Activated CD4-positive, alpha-beta T cell treated with anti-CD3 and anti-CD28 coated beads for 1 hour (primary cell): Measurements from ENCODE around the gene PDIK1L.
"Not testable (repeated sequence)": the region's sequence is repeated elsewhere in the genome, so short reads cannot be mapped to it uniquely, and the experiment has no call there.

Experiments used
- DNase-seq: peaks from one replicate; pipeline ENCODE4 v3.0.0-alpha.2; 2020

PDIK1L gene

GRCh38 chr1:26092422-26092821 is 19.2 kb upstream of the PDIK1L start:
- DNase-seq, result no peak

GRCh38 chr1:26093569-26093968 is 18.1 kb upstream of the PDIK1L start:
- DNase-seq, result not testable (repeated sequence)

- no peak for DNase-seq
Measured at GRCh38 chr1:26094076-26094669, 17.5 kb upstream of the PDIK1L start.

DNA sequence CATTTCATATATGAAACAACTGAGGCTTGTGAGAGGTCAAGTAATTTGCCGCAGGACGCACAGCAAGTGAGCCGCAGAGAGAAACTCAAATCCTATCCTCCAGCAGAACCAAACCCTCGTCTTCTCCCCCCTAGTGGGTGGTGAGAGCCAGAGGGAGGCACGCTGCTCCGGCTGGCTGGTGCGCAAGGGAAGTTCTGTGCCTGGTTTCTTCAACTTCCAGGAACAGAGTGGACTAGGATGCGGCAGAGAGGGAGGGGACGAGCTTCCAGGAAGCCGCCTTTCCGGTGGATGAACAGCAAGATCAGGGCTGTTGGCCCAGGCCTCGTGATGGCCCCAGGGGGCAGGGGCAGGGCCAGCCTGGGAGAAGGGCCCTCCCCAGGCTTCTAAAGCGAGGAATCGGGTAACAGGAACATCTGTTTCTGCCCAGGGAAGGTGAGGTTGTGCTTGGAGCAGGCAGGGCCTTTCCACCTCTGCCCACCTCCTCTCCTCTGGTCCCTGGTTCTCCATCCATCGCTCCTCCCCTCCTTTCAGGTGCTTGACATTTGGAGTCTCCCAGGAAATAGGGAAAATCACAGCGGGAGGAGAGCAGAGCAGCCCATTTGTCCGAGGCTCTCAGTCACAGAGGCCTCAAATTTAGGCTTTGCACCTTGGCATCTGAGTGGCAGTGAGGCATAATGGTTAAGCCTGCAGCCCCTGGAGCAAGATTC is 16.8 kb upstream of the PDIK1L start:
- no peak for DNase-seq

- DNase-seq, result no peak
Measured at GRCh38 chr1:26096471-26096870, 15.2 kb upstream of the PDIK1L start.

DNA sequence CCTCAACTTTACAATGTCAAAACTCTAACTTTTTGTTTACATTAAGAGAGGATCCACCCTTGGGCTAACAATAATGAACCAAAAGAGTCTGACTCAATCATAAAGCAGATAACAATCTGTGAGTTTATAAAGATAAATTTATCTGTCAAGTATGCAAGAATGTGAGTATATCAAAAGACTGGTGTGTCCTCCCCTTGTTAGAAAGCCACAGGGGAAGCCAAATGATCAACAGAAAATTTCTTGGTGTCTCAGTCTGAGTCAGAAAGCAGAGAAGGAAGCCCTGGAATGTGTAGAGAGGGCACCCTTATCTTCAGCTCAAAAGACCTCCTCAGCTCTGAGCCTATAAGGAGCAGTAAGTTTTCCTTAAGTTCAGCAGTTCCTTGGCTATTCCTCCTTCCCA is 13.9 kb upstream of the PDIK1L start:
- DNase-seq, result no peak

GRCh38 chr1:26098602-26099001 is 13.0 kb upstream of the PDIK1L start:
- DNase-seq, result no peak

DNA sequence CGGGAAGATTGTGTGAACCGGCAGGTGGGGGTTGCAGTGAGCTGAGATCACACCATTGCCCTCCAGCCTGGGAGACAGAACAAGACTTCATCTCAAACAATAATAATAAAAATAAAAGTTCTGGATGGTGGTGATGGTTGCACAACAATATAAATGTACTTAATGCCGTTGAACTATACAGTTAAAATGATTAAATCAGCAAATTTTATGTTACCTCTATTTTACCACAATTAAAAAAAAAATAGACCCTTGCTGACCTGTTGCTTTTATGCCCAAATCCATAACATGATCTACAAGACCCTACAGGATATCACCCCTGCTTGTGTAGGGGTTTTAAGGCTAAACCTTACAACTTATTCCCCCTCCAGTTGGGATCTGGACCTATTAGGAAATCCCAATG is 11.8 kb upstream of the PDIK1L start:
- DNase-seq, result no peak

DNA sequence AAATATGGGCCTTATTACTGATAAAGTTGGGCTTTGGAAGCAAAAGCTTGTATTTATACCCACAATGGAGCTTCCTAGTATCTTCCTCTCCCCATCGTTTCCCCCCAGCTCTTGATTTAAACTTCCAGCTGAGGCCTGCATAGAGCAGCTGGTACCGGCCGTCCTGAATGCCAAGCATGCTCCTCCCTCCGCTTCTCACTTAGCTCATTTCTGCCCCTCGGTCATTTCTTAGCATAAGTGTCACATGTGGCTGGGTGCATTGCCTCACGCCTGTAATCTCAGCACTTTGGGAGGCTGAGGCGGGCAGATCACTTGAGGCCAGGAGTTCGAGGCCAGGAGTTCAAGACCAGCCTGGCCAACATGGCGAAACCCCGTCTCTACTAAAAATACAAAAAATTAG is 11.4 kb upstream of the PDIK1L start:
- not testable (repeated sequence) for DNase-seq

DNA sequence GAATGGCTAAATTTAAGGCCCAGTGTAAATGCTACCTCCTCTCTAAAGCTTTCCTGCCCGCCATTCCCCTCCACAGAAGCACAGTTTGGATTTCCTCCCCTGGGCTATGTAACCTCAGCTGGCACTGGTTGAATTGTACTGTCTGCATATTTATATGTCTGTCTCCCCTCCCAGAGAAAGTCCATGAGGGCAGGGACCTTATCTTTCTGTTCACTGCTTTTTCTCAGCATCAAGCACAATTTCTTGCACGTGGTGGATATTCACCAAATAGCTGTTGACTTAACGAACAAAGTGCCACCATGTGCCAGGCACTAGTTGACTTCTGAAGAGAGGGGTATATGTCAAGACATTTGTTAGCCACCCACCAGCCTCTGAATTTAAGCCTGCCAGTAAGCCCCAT is 9.5 kb upstream of the PDIK1L start:
- no peak for DNase-seq

DNA sequence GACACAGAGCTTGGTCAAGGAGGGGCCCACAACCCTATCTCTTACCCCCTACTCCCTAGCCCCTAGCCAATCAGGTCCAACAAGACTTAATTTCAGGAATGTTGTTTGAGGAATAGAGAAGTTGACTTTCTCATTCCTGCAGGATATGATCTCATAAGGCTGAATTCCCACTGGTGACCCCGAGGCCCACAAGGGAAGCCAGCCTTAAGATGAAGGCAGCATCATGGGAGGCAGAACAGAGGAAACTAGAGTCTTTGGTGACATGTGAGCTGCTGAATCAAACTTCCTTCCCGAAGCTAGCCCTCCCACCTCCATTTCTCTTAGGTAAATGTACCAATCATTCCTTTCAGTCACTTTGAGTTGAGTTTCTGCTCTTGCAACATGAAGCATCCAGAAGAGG is 9.1 kb upstream of the PDIK1L start:
- no peak for DNase-seq

DNA sequence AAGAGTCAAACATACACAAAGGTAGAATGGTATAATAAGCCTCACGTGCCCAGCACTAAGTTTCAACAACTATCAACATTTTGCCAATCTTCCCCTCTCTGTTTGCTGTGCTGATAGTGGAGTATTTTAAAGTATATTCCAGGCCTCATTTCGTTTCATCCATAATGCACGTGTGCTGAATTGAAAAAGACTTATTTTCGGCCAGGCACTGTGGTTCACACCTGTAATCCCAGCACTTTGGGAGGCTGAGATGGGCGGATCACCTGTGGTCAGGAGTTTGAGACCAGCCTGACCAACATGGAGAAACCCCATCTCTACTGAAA is 6.4 kb upstream of the PDIK1L start:
- DNase-seq, result not testable (repeated sequence)

GRCh38 chr1:26109229-26110164 is 2.1 kb upstream of the PDIK1L start:
- no peak for DNase-seq

GRCh38 chr1:26110731-26111529 is 694 bp upstream of the PDIK1L start:
- DNase-seq, result peak; percentile 58

DNA sequence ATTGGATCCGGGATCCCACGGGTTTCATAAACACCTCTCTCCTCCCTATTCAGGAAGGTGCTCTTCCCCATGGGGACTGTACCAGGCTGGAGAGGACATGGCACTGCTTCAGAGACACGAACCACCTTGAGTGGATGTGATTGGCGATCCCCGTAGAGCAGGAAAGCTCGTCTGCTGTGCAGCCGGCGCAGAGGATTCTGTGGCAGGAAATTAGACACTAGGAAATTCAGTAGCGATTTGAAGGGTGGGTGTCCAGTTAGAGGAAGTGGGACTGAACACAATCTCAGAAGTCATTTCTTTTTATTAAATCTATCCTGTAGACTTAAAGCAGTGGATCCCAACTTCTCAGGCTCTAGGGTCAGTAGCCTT is 767 bp downstream of the PDIK1L start:
- no peak for DNase-seq

DNA sequence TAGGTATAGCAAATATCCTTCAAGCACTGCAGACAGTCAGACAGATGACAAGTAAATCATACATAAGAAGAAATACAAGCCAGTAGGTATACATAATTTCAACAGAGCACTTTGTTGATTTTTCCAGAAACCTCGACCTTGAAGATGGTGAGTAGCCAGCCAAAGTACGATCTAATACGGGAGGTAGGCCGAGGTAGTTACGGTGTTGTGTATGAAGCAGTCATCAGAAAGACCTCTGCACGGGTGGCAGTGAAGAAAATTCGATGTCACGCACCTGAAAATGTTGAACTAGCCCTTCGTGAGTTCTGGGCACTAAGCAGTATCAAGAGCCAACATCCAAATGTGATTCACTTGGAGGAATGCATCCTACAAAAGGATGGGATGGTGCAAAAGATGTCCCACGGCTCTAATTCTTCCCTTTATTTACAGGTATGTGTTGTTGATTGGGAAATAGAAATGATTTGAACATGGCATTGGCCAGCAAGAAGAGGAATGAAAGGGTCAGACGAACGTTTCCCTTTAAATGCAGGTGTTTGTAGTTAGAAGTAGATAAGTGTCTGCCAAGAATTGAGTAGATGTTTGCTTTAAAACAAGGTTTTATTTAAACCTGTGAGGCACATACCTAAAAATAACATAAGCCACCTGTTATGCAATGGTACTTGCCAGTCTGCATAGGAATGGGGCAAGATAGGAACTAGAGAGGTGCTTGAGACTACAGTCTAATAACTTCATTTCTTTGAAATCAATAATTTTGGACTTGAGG is 2.7 kb downstream of the PDIK1L start:
- no peak for DNase-seq

- DNase-seq, result no peak
Measured at GRCh38 chr1:26119892-26120608, 8.4 kb downstream of the PDIK1L start.

DNA sequence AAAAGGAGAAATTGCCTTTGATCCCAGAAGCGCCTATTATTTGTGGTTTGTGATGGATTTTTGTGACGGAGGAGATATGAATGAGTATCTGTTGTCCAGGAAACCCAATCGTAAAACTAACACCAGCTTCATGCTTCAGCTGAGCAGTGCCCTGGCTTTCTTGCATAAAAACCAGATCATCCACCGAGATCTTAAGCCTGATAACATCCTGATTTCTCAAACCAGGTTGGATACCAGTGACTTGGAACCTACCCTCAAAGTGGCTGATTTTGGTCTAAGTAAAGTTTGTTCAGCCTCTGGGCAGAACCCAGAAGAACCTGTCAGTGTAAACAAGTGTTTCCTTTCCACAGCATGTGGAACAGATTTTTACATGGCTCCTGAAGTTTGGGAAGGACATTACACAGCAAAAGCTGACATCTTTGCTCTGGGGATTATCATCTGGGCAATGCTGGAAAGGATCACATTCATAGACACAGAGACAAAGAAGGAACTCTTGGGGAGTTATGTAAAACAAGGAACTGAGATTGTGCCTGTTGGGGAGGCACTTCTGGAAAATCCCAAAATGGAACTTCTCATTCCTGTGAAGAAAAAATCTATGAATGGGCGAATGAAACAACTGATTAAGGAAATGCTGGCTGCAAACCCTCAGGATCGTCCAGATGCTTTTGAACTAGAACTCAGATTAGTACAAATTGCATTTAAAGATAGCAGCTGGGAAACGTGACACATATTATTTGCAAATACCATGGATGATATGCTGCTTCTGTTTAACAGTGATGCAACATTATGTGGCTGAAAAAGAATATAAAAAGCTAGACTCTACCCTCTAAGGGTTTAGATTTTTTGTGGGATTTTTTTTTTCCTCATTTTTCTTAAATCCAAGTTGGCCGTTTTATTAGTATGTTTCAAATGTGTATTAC is 10.5 kb downstream of the PDIK1L start:
- DNase-seq, result no peak

DNA sequence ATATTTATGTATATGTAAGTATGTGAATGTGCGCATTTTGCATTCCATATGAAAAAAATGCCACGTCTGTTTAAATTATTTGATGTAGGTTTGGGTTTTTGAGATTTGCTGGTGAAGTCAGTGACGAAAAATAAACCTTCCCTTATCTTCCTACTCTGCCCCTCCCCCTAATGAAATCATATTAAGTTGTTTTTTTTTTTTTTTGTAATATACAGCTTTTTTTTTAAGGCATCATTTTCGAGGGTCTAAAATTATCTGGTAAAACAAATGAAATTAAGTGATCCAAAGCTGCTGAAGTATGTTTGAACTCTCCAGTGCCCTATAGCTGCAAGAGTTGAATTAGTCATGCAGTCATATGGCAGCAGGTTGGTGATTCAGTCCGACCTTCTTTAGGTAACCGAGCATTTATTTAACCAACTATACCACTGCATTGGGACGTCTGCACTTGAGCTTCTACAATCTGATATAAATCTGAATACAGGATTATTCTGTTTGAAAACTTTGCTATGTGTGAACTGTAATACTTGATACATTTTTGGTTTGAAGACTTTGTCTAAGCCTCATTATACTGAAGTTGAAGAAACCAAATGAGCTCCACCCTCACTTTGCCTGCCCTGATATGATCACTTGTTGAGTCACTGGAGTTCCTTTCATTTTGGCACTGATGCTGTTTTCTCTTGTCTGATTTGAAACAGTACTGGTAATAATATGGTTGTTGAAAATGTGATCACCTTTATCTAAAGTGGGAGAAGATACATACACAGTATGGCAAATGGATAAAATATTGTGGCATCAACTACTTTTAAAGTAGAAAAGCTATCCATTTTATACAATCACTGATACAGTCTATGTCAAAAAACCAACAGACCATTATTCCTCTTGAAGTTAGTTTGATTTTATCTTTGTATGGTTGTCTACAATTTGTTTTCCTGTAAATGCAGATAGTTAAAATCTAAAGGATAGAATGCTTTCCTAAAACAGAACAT is 11.7 kb downstream of the PDIK1L start:
- DNase-seq, result no peak
